SK-MEL-5 (cell line): Measurements from ENCODE around the gene SH3BP4. TPM values are rescaled to one million over a fixed set of nuclear protein-coding genes. Genes with fewer than 3 reads are reported as not detected.

Source experiments
- DNase-seq: peaks from one replicate; pipeline ENCODE4 v3.0.0-alpha.2; 2016; ENCODE audit warnings: low read depth, low spot score
- in situ Hi-C: cut with HindIII; loops from 2 replicates; pipeline ENCODE4 v1.10.0; 2016; ENCODE audit warnings: low sequenced_read_pairs, high pct_unique_total_duplicates, low pct_unique_long_range_greater_than_20kb
- total RNA-seq: library from RNA; depleted of rRNA; stranded (reverse); fragments of >200 nt; shearing (Covaris generic); gene quantifications from 2 replicates; pipeline ENCODE4 v1.2.3, GENCODE V29; 2014

The SH3BP4 gene
- total RNA-seq, 1 experiment from 2014 or later = 116 TPM

DNA sequence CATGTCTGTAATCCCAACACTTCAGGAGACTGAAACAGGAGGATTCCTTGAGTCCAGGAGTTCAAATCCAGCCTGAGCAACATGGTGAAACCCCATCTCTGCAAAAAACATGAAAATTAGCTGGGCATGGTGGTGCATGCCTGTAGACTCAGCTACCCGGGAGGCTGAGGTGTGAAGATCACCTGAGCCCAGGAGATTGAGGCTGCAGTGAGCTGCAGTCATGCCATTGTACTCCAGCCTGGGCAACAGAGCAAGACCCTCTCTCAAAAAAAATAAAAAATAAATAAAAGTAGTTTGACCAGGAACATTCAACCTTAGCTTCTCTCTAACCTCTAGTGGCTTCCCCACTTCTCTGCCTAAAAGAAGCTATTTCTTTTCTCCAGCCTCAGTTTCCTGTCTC is 23.8 kb downstream of the SH3BP4 start:
- in situ Hi-C loops = no loop called here

DNA sequence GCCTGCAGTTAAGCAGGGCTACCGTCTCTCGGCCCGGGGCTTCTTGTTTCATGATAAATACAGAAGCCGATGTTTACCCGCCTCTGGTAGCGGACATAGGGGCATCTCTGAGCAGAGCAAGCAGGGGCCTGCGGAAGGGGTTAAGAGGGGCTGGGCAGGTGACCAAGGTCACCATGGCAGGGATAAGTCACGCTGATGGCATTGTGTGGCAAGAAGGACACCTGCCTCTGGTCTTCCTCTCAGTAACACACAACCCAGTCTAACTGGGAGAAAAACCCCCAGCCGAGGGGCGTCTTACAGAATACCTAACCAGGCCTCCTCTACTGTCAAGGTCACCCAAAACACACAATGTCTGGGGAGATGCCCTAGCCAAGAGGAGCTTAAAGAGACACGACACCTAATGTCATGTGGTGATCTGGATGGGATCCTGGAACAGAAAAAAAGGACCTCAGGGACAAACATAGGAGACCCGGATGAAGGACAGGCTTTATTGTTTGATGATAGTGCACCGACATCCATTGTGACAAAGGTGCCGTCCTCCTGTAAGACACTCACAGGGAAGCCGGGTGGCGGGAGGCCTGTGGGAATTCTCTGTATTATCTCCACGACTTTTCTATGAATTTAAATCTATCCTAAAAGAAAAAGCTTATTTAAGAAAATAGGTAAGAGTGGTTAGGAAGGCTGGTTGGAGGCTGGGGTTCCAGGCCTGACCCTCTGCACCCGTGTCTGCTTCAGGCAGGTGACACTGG is 24.8 kb downstream of the SH3BP4 start:
- DNase-seq = no peak
- in situ Hi-C loops = no loop called here

More for the DNA sequence above, 23.8 kb downstream of the SH3BP4 start:
- no peak for DNase-seq

DNA sequence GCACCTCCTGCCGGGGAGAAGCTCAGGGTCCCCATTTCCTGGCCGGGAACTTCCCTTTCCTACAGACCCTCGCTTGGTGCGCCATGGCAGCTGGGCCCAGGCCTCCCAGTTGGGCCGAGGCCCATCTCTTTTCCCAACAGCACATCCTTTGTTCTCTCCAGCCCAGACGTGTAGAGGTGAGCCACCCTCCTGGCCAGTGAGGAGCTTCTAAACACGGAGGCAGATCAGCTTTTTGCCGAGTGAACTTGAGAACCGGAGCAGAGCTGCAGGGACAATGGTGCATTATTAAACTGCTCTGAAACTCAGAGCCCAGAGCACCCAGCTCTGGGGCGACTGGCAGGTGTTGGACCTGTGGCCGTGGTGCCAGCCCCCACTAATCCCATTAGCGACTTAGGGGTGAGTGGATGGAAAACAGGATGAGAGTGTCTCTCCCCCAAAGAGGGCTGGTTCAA is 25.4 kb downstream of the SH3BP4 start:
- in situ Hi-C loops = no loop called here
- DNase-seq = no peak

DNA sequence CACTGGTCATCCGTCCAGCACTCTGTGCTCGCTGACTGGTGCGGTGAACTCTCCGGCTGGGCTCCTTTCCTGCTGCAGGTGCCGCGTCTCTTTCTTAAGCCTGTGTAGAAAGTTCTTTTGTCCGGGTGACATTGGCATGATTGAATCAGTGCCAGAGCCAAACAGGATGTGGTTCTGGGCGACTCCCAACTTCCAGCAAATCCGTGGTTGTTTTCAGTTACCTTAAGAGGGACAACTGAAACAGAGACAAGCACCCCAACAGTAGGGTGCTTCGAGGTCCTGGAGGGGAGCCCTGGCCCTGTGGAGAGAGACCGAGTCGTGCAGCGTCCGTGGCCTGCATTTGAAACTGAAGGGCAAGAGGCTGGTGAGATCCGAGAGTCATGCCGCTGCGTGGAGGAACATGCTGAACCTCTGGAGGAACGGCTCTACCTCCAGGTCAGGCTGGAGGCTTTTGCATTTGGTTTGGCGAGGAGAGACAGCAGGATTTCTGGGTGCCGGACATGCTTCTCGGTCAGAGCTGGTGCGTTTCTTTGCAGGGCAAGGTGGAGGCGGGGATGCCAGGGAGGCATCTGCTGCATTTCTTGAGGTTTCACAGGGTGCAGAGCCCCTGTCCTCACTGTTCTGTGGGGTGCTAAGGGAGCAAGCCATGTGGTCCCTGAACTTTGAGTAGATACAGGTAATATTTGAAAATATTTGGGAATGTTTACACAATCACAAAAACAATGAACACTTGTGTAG is 26.8 kb downstream of the SH3BP4 start:
- no peak for DNase-seq
- in situ Hi-C loops = no loop called here

DNA sequence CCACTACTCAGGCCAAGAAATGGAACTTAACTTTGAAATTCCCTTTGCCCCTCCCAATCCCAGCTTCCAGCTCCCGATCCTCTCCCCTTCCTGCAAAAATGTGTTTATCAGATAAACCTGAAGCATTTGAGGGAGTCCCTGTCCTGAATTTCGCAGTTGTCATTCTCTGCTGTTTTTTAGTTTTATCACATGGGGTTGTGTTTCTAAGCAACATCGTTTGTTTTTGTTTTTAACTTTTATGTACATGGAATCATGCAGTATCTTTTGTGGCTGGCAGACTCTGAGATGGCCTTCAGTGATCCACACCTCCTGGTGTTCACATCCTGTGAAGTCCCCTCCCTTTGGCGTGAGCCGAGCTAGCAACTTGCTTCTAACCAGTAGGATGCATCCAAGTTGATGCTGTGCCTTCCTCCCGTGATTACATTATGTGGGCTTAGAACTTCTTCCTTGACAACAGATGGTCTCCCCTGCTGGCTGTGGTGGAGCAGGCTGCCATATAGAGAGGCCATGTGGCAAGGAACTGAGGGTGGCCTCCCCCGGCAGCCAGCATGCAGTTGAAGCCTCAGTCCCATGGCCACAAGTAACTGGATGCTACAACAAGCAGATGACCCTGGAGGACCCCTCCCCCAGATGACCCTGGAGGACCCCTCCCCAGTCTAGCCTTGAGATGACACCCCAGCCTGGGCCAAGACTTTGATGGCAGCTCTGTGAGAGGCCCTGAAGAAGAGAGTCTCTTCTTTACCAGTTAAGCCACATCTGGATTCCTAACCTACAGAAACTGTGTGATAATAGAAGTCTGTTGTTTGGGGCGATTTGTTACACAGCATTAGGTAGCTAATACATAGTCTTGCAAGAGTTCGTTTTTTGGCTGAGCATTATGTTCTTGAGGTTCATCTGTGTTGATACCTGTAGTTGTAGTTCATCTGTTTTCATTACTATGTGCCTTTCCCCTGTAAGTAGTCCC is 27.7 kb downstream of the SH3BP4 start:
- in situ Hi-C loops = no loop called here
- DNase-seq = no peak

DNA sequence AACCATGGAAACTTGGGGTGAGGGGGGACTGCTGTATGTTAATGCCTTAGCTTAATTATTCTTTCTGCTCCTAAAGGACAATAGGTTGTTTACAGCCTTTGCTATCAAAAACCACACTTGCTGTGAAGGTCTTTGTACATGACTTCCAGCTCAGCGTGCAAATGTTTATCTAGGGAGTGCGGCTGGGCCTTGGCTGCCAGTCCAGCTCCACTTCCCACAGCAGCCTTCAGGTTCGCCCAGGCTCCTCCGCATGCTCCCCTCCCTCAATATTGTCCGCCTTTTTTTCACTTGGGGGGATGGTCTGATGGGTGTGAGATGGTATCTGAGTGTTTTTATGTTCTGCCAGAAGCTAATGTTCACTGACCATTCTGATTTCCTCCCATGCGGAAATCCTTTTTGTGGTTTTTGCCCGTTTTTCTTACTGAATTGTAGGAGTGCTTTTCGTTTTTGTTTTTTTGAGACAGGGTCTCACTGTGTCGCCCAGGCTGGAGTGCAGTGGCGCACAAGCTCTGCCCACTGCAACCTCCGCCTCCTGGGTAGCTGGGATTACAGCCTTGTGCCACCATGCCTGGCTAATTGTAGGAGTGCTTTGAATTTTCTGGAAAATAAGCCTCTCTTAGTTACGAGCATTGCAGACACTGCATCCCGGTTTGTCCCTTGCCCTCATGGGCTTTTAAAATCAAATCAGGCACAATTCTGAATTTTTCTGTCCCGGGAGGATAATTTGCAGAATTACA is 28.8 kb downstream of the SH3BP4 start:
- DNase-seq = no peak
- in situ Hi-C loops = no loop called here

DNA sequence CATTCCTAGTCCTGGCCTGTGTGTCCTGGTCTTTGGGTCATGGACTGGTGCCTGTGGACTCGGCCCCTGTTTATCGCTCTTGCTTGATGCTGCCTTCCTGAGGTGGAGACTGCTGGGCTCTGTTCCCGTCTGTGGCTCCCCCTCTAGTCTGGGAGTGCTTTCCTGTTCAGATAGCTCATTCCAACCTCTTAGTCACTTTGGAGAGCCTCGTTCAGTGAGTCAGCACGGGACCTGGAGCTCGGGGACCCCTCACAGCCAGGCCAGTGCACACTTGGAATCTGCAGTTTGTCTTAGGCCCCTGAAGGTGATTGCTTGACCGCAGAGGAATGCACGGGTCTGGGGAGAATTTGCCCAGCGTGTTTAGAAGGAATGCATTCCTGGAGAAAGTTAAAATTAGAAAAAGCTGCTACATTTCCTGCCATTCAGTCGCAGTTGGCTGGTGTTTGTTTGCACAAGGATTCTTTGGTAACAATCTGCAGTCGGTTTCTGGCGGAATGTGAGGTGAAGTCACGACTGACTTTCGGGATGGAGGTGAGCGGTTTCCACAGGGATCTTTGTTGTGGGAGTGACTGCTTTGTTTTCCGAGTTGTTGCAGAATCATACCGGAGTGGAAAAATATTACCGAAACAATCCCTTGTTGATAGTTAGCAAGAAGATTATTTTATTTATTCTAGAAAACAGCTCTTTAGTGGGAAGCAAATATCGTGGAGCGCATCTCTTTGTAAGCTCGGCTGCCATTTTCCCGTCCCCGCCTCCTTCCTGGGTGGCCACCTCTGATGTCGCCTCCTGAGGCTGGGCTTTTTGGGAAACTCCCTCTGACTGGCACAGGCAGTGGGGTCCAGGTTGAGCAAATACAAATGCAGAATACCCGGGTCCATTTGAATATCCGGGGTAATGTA is 29.6 kb downstream of the SH3BP4 start:
- no peak for DNase-seq
- in situ Hi-C loops = no loop called here

DNA sequence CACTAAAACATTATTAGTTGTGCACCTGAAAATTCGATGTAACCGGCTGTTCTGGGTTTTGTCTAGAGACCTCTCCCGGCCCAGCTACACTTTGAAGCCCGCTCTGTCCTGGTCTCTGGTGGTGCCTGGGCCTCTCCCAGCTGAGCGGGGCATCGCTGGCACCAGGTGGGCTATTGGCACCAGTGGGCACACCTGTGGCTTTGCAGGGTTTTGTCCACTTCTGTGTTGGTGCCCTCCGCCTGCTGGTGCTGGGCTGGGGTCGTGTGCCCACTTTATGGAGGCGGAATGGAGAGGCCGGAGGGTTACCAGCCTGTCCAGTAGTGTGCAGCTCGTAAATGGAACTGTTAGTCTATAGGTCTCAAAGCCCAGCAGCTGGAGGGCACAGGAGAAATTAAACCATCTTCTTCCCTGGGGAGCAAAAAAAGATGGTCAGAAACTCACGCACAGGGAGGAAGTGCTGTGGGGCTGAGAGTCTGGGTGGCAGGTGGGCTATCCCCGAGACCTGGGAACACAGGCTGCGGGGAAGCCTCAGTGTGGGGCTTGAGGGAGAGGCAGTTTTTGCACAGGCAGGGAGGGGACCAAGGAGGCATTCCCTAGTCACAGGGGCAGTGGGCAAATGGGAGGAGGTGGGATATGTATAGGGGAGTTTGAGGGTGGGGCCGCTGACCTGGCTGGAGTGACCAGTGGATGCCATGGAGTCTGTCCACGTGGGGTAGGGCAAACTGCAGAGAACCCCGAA is 30.4 kb downstream of the SH3BP4 start:
- DNase-seq = no peak
- in situ Hi-C loops = no loop called here

DNA sequence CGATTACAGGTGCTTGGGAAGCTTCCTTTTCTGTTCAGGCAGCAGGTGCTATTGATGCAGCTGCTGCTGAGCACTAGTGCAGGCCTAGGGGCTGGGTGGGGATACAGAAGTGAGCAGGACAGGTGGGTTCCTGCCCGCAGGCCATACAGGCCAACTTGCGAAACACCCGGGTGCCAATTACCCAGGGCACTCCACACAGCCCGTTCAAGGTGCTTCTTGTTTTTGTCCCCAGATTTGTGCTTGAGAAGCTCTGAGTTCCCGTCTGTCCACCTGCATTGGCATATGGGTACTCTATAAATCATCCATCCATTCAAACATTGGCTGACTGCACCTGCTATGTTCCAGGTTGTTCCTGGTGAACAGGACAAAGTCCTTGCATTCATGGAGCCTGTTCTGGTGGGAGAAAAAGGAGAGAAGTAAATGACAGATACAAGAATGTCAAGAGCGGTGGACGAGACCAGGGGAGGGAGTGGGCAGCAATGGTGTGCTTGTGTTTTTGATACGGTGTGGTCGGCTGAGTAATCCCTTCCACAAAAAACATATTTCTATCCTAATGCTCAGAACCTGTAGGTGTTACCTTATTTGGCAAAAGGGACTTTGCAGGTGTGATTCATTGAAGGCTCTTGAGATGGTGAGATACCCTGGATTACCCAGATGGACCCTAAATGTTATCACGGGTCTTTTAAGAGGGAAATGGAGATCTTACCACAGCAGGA is 31.4 kb downstream of the SH3BP4 start:
- no peak for DNase-seq
- in situ Hi-C loops = no loop called here

DNA sequence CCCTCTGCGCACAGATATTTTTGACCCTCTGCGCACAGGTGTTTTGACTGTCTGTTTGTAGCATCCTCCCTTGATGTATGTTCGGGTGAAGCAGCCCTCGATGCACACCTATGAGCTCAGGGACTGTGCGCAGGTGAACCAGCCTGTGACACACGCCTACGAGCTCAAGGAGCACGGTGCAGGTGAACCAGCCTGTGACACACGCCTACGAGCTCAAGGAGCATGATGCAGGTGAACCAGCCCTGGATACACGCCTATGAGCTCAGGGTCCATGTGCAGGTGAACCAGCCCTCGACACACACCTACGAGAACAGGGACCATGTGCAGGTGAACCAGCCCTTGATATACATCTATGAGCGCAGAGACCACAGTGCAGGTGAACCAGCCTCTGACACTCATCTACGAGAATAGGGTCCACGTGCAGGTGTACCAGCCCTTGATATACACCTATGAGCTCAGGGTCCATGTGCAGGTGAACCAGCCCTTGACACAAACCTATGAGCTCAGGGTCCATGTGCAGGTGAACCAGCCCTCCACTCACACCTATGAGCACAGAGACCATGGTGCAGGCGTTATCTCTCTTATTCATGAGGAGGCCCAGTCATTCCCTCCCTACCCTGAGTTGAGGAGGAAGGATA is 33.9 kb downstream of the SH3BP4 start:
- in situ Hi-C loops = no loop called here
- DNase-seq = no peak

DNA sequence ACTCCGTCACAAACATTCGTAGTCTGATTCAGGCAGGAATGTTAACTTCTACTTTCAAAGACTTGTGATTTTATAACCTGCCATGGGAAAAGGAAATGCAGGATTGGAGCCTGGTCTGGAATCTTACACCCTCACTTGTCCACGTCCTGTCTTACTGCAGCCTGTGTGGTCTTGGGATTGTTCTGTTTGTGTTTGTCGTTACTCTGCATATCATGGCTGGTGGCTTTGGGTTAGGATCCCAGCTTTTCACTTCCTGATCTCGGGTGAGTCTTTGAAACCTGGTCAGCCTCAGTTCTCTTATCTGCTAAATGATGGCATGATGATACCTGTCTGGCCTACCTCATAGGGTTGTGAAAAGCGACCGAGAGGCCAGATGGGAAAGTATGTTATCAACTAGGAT is 34.6 kb downstream of the SH3BP4 start:
- in situ Hi-C loops = no loop called here
- DNase-seq = no peak

DNA sequence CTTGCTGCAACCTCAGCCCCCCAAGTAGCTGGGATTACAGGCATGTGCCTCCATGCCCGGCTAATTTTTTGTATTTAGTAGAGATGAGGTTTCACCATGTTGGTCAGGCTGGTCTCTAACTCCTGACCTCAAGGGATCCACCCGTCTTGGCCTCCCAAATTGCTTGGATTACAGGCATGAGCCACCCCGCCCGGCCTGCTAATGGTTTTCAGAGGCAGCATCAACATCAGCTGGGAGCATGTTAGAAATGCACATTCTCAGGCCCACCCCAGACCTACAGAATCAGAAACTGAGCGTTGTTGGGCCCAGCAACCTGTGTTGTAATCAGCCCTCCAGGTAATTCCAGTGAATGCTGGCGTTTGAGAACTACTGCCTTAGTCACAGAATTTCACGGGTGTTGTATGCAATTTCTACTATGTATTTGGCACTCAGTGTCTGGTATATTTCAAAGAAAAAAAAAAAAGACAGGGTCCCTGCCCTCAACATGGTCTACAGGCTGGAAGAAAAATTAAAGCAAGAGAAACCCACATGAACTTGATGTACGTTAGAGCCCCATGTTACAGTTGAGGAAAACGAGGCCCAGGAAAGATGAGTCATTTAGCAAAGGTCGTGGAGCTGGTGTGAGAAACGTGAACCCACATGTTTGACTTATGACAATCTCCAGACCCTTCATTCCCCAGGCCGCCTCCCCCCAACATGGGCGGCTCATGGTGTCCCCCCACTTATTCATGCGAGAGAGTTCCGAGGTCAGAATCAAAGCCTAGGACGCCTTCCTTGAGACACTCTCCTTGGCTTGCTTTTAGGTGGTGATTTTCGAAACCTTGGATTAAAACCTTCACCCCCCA is 35.3 kb downstream of the SH3BP4 start:
- DNase-seq = no peak
- in situ Hi-C loops = no loop called here

DNA sequence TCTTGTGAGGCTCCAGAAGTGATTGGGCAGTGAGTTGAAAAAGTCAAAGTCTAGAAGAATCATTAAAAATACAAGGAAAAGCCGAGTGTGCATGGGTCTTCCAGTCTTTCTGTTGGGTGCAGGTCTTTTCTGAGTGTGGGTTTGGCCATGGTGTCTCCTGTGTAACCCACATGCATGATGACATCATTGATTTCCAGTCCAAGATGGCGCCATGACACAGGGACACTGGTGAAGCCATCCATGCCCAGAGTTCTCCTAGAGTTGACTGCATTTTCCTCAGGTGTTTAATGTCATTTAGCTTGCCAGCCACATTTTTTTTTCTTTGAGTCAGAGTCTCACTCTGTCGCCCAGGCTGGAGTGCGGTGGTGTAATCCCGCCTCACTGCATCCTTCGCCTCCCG is 35.9 kb downstream of the SH3BP4 start:
- in situ Hi-C loops = no loop called here
- no peak for DNase-seq

DNA sequence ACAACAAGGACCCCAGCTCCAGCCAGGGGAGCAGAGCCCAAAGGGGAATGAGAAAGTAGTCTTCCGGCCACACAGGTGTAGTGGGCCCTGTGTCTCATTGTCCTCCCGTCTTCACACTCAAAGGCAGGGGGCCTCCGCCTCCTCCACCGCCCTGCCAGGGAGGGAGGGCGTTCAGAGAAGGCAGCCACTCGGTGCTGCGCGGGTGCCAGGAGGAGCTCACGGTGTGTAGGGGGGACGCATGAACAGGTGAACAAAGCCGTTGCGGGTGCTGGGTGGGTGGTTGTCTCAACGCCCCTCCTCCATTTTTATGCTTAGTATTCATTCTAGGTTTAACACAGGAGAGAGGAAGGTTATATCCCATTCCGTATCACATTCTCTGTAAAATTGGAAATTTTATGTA is 36.7 kb downstream of the SH3BP4 start:
- in situ Hi-C loops = no loop called here
- no peak for DNase-seq
